SK-N-SH treated with all-trans-retinoic acid at 6 μM for 48 hours (cell line): ENCODE results near the gene HOXC5.

Experiments used
- ATAC-seq: fragments of 200-7000 bp; cut with Tn5 transposase; 3 replicates; pipeline ENCODE4 v1.9.1; 2020; ENCODE audit warnings: mild to moderate bottlenecking, moderate library complexity
- ARNTL ChIP-seq: fragments of 450-650 bp; formaldehyde crosslinking; IDR thresholded peaks from 2 replicates; pipeline ENCODE4 v1.5.0; 2020; ENCODE audit warnings: low read depth, mild to moderate bottlenecking, moderate library complexity, borderline replicate concordance
- BACH2 ChIP-seq: fragments of 250-450 bp; sonication (Bioruptor Pico); IDR thresholded peaks from 2 replicates; pipeline ENCODE4 v1.9.0; 2021; ENCODE audit warnings: mild to moderate bottlenecking, borderline replicate concordance
- CSDC2 ChIP-seq: fragments of 250-450 bp; sonication (Bioruptor Pico); IDR thresholded peaks from 2 replicates; pipeline ENCODE4 v1.5.0; 2020; ENCODE audit warnings: mild to moderate bottlenecking, moderate library complexity
- ESRRG ChIP-seq: fragments of 250-450 bp; sonication (Bioruptor Pico); IDR thresholded peaks from 2 replicates; pipeline ENCODE4 v1.6.1; 2021; ENCODE audit warnings: mild to moderate bottlenecking
- GLIS3 ChIP-seq: fragments of 250-450 bp; sonication (Bioruptor Pico); IDR thresholded peaks from 2 replicates; pipeline ENCODE4 v1.5.0; 2020; ENCODE audit warnings: mild to moderate bottlenecking, moderate library complexity
- ISL1 ChIP-seq: fragments of 250-450 bp; sonication (Bioruptor Pico); IDR thresholded peaks from 2 replicates; pipeline ENCODE4 v2.1.2; 2022; ENCODE audit warnings: mild to moderate bottlenecking, moderate library complexity
- OSR1 ChIP-seq: fragments of 250-450 bp; sonication (Bioruptor Pico); IDR thresholded peaks from 2 replicates; pipeline ENCODE4 v1.8.0; 2022; ENCODE audit warnings: moderate library complexity, mild to moderate bottlenecking, inconsistent platforms
- PATZ1 ChIP-seq: fragments of 250-450 bp; sonication (Bioruptor Pico); IDR thresholded peaks from 2 replicates; pipeline ENCODE4 v1.8.0; 2020; ENCODE audit warnings: mild to moderate bottlenecking, moderate library complexity, borderline replicate concordance
- POU6F1 ChIP-seq: fragments of 250-450 bp; sonication (Bioruptor Pico); IDR thresholded peaks from 2 replicates; pipeline ENCODE4 v1.8.0; 2021; ENCODE audit warnings: low read depth, mild to moderate bottlenecking, moderate library complexity, borderline replicate concordance
- PPARA ChIP-seq: fragments of 250-450 bp; sonication (Bioruptor Pico); IDR thresholded peaks from 2 replicates; pipeline ENCODE4 v1.5.0; 2020; ENCODE audit warnings: mild to moderate bottlenecking, borderline replicate concordance
- RARB ChIP-seq: fragments of 250-450 bp; sonication (Bioruptor Pico); IDR thresholded peaks from 2 replicates; pipeline ENCODE4 v1.8.0; 2021; ENCODE audit warnings: mild to moderate bottlenecking, moderate library complexity
- SNAI2 ChIP-seq: fragments of 250-450 bp; sonication (Bioruptor Pico); IDR thresholded peaks from 2 replicates; pipeline ENCODE4 v1.5.0; 2020; ENCODE audit warnings: mild to moderate bottlenecking, moderate library complexity
- TCF4 ChIP-seq: fragments of 250-450 bp; sonication (Bioruptor Pico); IDR thresholded peaks from 2 replicates; pipeline ENCODE4 v1.8.0; 2021; ENCODE audit warnings: mild to moderate bottlenecking, moderate library complexity, borderline replicate concordance
- TOX ChIP-seq: fragments of 250-450 bp; sonication (Bioruptor Pico); IDR thresholded peaks from 2 replicates; pipeline ENCODE4 v1.8.0; 2021; ENCODE audit warnings: mild to moderate bottlenecking, moderate library complexity, borderline replicate concordance
- ZC3H10 ChIP-seq: fragments of 250-450 bp; sonication (Bioruptor Pico); IDR thresholded peaks from 2 replicates; pipeline ENCODE4 v1.5.1; 2021; ENCODE audit warnings: mild to moderate bottlenecking, moderate library complexity
- ZFP30 ChIP-seq: fragments of 450-650 bp; formaldehyde crosslinking; IDR thresholded peaks from 2 replicates; pipeline ENCODE4 v1.5.0; 2022; ENCODE audit warnings: mild to moderate bottlenecking, moderate library complexity
- ZNF70 ChIP-seq: fragments of 450-650 bp; formaldehyde crosslinking; IDR thresholded peaks from 2 replicates; pipeline ENCODE4 v1.5.0; 2020; ENCODE audit warnings: mild to moderate bottlenecking, moderate library complexity
- ZNF8 ChIP-seq: fragments of 450-650 bp; formaldehyde crosslinking; IDR thresholded peaks from 2 replicates; pipeline ENCODE4 v1.5.0; 2020; ENCODE audit warnings: mild to moderate bottlenecking, moderate library complexity
- TF ChIP-seq, protein P1 (sequence below): fragments of 250-450 bp; sonication (Bioruptor Pico); IDR thresholded peaks from 2 replicates; pipeline ENCODE4 v1.5.1; 2020; ENCODE audit warnings: low read depth, mild to moderate bottlenecking, moderate library complexity
- TF ChIP-seq, protein P2 (sequence below): fragments of 250-450 bp; sonication (Bioruptor Pico); IDR thresholded peaks from 2 replicates; pipeline ENCODE4 v1.5.0; 2020; ENCODE audit warnings: mild to moderate bottlenecking, moderate library complexity

Gene HOXC5

GRCh38 chr12:54000116-54001114 lies 32.4 kb upstream of the HOXC5 start, which contains the start of gene HOXC9 (continued):
- TF ChIP-seq OSR1 (CRISPR knock-in tag) (no peak), TCF4 (CRISPR knock-in tag) (no peak), GLIS3 (CRISPR knock-in tag) (no peak), SNAI2 (CRISPR knock-in tag) (no peak)

GRCh38 chr12:54001283-54002187 lies 31.3 kb upstream of the HOXC5 start:
- ATAC-seq, result no peak
- TF ChIP-seq ISL1 (CRISPR knock-in tag) (no peak), POU6F1 (CRISPR knock-in tag) (no peak), ZNF8 (CRISPR knock-in tag) (no peak), ARNTL (no peak), SNAI2 (CRISPR knock-in tag) (no peak), ZC3H10 (CRISPR knock-in tag) (no peak), TOX (CRISPR knock-in tag) (no peak), OSR1 (CRISPR knock-in tag) (no peak), RARB (CRISPR knock-in tag) (no peak), PATZ1 (CRISPR knock-in tag) (no peak), TCF4 (CRISPR knock-in tag) (no peak), PPARA (CRISPR knock-in tag) (no peak), ZFP30 (CRISPR knock-in tag) (no peak), BACH2 (CRISPR knock-in tag) (no peak)
- TF ChIP-seq, protein P1, sequence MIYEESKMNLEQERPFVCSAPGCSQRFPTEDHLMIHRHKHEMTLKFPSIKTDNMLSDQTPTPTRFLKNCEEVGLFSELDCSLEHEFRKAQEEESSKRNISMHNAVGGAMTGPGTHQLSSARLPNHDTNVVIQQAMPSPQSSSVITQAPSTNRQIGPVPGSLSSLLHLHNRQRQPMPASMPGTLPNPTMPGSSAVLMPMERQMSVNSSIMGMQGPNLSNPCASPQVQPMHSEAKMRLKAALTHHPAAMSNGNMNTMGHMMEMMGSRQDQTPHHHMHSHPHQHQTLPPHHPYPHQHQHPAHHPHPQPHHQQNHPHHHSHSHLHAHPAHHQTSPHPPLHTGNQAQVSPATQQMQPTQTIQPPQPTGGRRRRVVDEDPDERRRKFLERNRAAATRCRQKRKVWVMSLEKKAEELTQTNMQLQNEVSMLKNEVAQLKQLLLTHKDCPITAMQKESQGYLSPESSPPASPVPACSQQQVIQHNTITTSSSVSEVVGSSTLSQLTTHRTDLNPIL, result no peak
- TF ChIP-seq, protein P2, sequence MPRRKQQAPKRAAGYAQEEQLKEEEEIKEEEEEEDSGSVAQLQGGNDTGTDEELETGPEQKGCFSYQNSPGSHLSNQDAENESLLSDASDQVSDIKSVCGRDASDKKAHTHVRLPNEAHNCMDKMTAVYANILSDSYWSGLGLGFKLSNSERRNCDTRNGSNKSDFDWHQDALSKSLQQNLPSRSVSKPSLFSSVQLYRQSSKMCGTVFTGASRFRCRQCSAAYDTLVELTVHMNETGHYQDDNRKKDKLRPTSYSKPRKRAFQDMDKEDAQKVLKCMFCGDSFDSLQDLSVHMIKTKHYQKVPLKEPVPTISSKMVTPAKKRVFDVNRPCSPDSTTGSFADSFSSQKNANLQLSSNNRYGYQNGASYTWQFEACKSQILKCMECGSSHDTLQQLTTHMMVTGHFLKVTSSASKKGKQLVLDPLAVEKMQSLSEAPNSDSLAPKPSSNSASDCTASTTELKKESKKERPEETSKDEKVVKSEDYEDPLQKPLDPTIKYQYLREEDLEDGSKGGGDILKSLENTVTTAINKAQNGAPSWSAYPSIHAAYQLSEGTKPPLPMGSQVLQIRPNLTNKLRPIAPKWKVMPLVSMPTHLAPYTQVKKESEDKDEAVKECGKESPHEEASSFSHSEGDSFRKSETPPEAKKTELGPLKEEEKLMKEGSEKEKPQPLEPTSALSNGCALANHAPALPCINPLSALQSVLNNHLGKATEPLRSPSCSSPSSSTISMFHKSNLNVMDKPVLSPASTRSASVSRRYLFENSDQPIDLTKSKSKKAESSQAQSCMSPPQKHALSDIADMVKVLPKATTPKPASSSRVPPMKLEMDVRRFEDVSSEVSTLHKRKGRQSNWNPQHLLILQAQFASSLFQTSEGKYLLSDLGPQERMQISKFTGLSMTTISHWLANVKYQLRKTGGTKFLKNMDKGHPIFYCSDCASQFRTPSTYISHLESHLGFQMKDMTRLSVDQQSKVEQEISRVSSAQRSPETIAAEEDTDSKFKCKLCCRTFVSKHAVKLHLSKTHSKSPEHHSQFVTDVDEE (CRISPR knock-in tag), result no peak

DNA sequence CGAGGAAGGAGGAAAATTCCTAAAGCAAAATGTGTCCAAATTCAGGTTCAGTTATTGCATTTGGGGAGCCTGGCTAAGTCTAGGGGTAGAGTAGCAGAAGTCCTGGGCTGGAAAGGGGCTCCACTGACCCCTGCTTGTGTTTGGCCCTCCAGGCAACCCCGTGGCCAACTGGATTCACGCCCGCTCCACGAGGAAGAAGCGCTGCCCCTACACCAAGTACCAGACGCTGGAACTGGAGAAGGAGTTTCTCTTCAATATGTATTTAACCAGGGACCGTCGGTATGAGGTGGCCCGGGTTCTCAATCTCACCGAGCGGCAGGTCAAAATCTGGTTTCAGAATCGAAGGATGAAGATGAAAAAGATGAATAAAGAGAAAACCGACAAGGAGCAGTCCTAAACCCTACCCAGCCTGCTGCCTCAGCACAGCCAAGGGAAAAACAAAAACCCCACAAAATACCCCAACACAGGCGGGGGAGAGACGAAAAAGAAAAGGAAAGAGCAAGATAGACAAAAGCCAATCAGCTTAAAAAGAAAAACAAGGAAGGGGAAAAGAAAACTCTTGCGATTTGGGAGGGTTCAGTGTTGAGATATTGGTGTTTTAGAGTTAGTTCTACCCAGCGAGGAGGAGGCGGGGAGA lies 30.5 kb upstream of the HOXC5 start:
- TF ChIP-seq ZNF8 (CRISPR knock-in tag) (no peak), OSR1 (CRISPR knock-in tag) (no peak), ZFP30 (CRISPR knock-in tag) (no peak), CSDC2 (CRISPR knock-in tag) (no peak), ARNTL (no peak), SNAI2 (CRISPR knock-in tag) (no peak), ZNF70 (no peak), RARB (CRISPR knock-in tag) (no peak), ESRRG (CRISPR knock-in tag) (no peak)
- TF ChIP-seq, protein P2 (CRISPR knock-in tag), result no peak
- TF ChIP-seq, all 23 proteins: peak for 0
- no peak for ATAC-seq
